Effector memory CD8-positive, alpha-beta T cell (primary cell): Measurements from ENCODE around the gene DDX6.
"Not testable (repeated sequence)": the region's sequence is repeated elsewhere in the genome, so short reads cannot be mapped to it uniquely, and the experiment has no call there.

ENCODE experiments used
- ATAC-seq: fragments of 150-1000 bp; cut with Tn5 transposase; replicated peaks from 2 replicates; pipeline ENCODE4 v1.10.0; 2021; ENCODE audit warnings: mild to moderate bottlenecking, moderate library complexity
- DNase-seq, 3 experiments: peaks; one replicate each; pipeline ENCODE4 v3.0.0; 2021
- H3K27ac Mint-ChIP-seq, 2 donors: one replicate each; pipeline ENCODE4 v1.8.0; 2022; ENCODE audit warnings: mild to moderate bottlenecking in 2 of 2, mixed read lengths in 2 of 2, moderate library complexity in 2 of 2
- H3K27me3 Mint-ChIP-seq, 2 donors: one replicate each; pipeline ENCODE4 v1.8.0; 2022; ENCODE audit warnings: mixed read lengths in 2 of 2
- H3K36me3 Mint-ChIP-seq: one replicate; pipeline ENCODE4 v1.8.0; 2022; ENCODE audit warnings: mild to moderate bottlenecking, moderate library complexity, mixed read lengths; ENCODE audit not compliant: insufficient read depth
- H3K4me1 Mint-ChIP-seq, 2 donors: one replicate each; pipeline ENCODE4 v1.8.0; 2022; ENCODE audit warnings: low read depth in 2 of 2, mixed read lengths in 2 of 2
- H3K4me3 Mint-ChIP-seq, 2 donors: one replicate each; pipeline ENCODE4 v1.8.0; 2022; ENCODE audit warnings: mild to moderate bottlenecking in 2 of 2, mixed read lengths in 2 of 2, moderate library complexity in 2 of 2
- H3K9me3 Mint-ChIP-seq, 2 donors: one replicate each; pipeline ENCODE4 v1.8.0; 2022; ENCODE audit warnings: mixed read lengths in 2 of 2

Gene DDX6

DNA sequence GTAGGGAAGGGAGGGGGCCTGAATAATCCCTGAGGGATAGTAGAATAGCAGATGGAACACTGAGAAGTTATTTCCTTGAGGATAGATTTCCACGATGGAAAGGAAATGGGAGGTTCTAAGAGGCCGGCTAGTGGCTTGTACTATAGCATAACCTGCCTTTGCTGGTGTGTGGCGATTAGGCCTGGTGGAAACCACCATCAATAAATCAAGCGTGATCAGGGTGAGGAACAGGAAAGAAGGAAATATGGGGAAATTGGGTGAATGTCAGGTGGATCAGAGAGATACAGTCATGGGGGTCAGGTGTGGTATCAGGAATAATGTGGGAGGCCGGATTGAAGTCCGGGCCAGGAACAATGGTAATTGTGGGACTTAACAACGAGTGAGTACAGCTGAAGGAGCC, 72.4 kb downstream of the DDX6 start:
- DNase-seq, H3K27me3 Mint-ChIP-seq, H3K9me3 Mint-ChIP-seq, H3K36me3 Mint-ChIP-seq, H3K4me1 Mint-ChIP-seq, ATAC-seq, H3K4me3 Mint-ChIP-seq: not testable (repeated sequence)
- peak overlapping the region in 1 of 2 donors; percentile 73 for H3K27ac Mint-ChIP-seq

DNA sequence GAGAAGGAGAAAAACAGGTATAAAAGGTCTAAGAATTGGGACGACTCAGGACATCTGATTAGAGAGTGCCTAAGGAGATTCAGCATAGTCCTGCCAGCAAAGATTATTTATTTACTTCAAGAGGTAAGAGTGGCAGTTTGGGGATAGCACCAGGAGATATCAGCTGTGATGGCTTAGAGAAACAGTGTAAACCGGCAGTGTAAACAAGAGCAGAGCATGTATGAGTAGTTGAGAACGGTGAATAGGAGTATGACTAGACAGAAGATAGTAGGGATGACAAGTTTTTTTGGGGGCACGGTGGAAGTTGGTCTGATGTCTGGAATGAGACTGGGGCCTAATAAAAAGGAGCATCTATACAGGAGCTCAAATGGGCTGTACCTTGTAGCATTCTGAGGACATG, 73.2 kb downstream of the DDX6 start:
- H3K4me3 Mint-ChIP-seq, H3K4me1 Mint-ChIP-seq, H3K36me3 Mint-ChIP-seq, H3K9me3 Mint-ChIP-seq, DNase-seq, H3K27me3 Mint-ChIP-seq, ATAC-seq: not testable (repeated sequence)
- H3K27ac Mint-ChIP-seq, result peak overlapping the region in 1 of 2 donors; percentile 38

DNA sequence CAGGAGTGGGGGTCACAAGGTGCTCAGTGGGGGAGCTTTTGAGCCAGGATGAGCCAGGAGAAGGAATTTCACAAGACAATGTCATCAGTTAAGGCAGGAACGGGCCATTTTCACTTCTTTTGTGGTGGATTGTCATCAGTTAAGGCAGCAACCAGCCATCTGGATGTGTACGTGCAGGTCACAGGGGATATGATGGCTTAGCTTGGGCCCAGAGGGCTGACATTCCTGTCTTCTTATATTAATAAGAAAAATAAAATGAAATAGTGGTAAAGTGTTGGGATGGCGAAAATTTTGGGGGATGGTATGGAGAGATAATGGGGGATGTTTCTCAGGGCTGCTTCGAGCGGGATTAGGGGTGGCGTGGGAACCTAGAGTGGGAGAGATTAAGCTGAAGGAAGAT, 73.7 kb downstream of the DDX6 start:
- not testable (repeated sequence) for ATAC-seq, DNase-seq, H3K27me3 Mint-ChIP-seq, H3K4me3 Mint-ChIP-seq, H3K4me1 Mint-ChIP-seq, H3K9me3 Mint-ChIP-seq, H3K36me3 Mint-ChIP-seq
- peak overlapping the region in 1 of 2 donors; percentile 38 for H3K27ac Mint-ChIP-seq

DNA sequence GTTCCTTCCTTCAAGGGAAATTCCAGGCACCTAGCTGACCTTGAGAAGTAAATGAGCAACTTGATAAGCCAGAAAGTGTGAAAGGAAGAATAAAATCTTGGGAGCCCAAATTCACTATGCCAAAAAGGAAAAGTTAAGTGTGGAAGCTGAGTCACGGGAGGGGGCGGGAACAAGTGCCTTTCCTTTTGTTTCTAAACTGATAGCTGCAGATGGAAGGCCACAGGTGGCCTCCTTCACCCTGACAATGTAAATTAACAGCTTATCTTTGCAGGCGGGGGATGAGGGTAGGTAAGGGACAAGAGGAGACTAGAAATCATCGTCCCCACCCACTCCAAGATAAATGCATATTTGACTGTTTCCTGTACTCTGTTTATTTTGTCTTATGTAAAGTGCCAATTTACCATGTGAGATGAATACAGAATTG, 75.1 kb downstream of the DDX6 start:
- no peak for ATAC-seq
- Mint-ChIP-seq H3K9me3 (no peaks in the 10 kb centered on the region), H3K27ac (no peak overlapping the region), H3K27me3 (no peaks in the 10 kb centered on the region), H3K4me1 (no peaks in the 10 kb centered on the region), H3K4me3 (no peak overlapping the region), H3K36me3 (no peaks in the 10 kb centered on the region)
- no peak for DNase-seq

DNA sequence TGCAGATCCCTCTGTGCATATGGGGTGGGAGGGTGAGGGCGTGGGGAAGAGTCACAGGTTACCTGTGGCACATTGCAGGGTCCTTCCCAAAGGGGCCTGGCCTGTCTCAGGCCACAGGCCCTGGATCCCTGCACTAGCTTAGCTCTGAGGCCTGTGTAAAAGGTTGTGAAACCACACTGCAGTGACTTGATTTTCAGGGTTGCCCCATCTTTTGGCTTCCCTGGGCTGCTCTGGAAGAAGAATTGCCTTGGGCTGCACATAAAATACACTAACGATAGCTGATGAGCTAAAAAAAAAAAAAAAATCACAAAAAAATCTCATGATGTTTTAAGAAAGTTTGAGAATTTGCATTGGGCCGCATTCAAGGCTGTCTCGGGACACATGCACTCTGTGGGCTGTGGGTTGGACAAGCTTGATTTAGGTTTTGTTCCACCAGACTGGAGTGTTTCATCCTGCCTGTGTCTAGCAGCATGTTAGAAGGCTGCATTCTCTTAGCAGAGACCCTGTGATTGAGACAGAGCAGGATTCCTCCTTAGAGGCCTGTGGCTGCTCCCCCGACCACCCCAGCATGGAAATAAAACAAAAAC, 75.6 kb downstream of the DDX6 start:
- Mint-ChIP-seq H3K4me3 (no peak overlapping the region), H3K4me1 (no peaks in the 10 kb centered on the region), H3K9me3 (no peaks in the 10 kb centered on the region), H3K36me3 (no peaks in the 10 kb centered on the region), H3K27ac (no peak overlapping the region), H3K27me3 (no peaks in the 10 kb centered on the region)
- no peak for DNase-seq
- no peak for ATAC-seq

DNA sequence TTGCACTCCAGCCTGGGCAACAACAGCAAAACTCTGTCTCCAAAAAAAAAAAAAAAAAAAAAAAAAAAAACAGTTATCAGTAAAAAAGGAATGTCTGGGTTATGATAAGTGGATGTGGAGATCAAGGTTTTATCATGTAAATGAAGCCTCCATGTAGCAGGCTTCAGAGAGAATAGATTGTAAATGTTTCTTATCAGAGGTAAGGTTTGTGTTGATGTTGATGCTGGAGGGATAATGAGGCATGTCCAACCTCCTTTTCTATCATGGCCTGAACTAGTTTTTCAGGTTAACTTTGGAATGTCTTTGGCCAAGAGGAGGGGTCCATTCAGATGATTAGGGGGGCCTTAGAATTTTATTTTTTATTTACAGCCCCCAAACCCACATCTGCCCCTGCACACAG, 76.1 kb downstream of the DDX6 start:
- no peaks in the 10 kb centered on the region for H3K27me3 Mint-ChIP-seq
- H3K4me1 Mint-ChIP-seq, result no peaks in the 10 kb centered on the region
- H3K36me3 Mint-ChIP-seq, result no peaks in the 10 kb centered on the region
- H3K27ac Mint-ChIP-seq, result no peak overlapping the region
- no peak for ATAC-seq
- H3K9me3 Mint-ChIP-seq, result no peaks in the 10 kb centered on the region
- no peak overlapping the region for H3K4me3 Mint-ChIP-seq
- no peak for DNase-seq

DNA sequence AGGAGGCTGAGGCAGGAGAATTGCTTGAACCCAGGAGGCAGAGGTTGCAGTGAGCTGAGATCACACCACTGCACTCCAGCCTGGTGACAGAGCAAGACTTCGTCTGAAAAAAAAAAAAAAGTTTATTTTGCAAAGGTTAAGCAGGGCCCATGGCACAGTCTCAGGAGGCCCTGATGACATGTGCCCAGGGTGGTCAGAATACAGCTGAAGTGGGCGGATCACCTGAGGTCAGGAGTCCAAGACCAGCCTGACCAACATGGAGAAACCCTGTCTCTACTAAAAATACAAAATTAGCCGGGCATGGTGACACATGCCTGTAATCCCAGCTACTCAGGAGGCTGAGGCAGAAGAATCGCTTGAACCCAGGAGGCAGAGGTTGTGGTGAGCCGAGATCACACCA, 76.5 kb downstream of the DDX6 start:
- H3K27me3 Mint-ChIP-seq, ATAC-seq, H3K4me3 Mint-ChIP-seq, DNase-seq, H3K27ac Mint-ChIP-seq, H3K36me3 Mint-ChIP-seq, H3K4me1 Mint-ChIP-seq, H3K9me3 Mint-ChIP-seq: not testable (repeated sequence)

DNA sequence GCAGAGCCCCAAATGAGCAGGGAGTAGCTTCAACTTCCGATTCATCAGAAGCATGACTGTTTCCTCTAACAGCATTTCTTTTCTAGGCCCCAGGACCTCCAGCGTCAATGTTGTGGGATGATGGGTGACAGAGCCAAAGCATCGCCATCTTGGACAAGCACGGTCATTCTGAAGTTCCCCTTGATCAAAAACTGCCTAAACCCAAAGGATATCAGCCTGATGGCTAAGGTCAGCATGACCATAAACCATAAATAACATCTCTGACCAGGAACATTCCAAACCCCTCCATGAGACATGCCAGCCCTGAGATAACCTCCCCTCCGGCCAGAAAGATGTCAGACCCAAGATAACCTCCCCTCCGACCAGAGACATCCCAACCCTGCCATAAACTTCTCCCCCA, 82.7 kb downstream of the DDX6 start:
- H3K36me3 Mint-ChIP-seq, result no peaks in the 10 kb centered on the region
- H3K4me3 Mint-ChIP-seq, result no peak overlapping the region
- H3K9me3 Mint-ChIP-seq, result no peaks in the 10 kb centered on the region
- DNase-seq (no peak), ATAC-seq (no peak)
- H3K27ac Mint-ChIP-seq, result no peak overlapping the region
- H3K4me1 Mint-ChIP-seq, result peaks cover 16 to 21% of the 10 kb centered on the region in 2 donors
- no peaks in the 10 kb centered on the region for H3K27me3 Mint-ChIP-seq

DNA sequence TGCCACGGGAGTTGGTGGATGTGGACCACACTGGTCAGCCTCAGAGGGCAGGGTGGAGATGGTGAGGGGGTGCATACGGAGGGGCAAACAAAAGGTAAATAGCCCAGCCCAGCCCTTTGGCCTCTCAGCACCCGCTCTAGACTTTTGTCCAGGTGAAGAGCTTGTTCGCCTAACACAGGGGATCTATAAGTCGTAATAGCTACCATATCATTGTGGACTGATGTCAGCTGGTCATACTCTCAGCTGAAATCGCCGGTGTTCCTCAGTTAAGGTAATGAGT, 84.5 kb downstream of the DDX6 start:
- Mint-ChIP-seq H3K36me3 (no peaks in the 10 kb centered on the region), H3K27me3 (no peaks in the 10 kb centered on the region), H3K4me1 (peaks cover 16 to 21% of the 10 kb centered on the region in 2 donors), H3K27ac (no peak overlapping the region), H3K9me3 (no peaks in the 10 kb centered on the region), H3K4me3 (no peak overlapping the region)
- DNase-seq (no peak), ATAC-seq (no peak)

DNA sequence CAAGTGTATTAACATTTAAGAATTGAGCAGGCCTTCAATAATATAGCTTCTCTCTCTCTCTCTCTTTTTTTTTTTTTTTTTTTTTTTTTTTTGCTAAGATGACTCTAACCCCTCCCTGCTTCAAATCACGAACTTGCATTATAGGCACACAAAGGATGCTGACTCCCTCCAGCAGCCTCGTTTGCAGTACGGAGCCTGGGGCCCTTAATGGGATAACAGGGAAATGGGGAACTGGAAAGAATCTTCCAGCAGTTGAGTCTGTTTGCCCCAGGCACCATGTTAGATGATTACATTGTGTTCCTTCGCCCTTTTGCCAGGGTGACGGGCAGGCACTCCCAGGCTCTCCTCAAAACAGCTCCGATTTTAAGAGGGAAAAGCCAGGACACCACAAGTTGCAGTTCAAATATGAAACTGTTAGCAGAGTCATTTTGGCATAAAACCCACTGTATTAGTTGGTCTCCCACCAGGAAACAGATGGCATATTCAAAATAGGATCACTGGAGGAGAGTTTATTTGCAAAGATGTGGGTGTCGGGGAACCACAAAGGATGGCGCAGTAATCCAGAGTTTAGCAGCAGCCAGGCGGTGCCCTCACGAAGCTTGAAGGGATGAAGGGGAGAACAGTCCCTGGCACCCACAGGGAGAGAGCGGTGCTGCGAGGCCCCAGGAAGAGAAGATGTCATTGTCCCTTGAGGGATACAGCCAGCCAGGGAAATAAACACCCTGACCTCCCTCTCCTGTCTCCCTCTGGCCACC, 85.0 kb downstream of the DDX6 start:
- ATAC-seq (no peak), DNase-seq (no peak)
- Mint-ChIP-seq H3K9me3 (no peaks in the 10 kb centered on the region), H3K4me3 (peak overlapping the region; percentile 49 to 71), H3K27me3 (no peaks in the 10 kb centered on the region), H3K4me1 (peaks cover 16 to 21% of the 10 kb centered on the region in 2 donors), H3K27ac (peak overlapping the region; percentile 89 to 90), H3K36me3 (no peaks in the 10 kb centered on the region)

DNA sequence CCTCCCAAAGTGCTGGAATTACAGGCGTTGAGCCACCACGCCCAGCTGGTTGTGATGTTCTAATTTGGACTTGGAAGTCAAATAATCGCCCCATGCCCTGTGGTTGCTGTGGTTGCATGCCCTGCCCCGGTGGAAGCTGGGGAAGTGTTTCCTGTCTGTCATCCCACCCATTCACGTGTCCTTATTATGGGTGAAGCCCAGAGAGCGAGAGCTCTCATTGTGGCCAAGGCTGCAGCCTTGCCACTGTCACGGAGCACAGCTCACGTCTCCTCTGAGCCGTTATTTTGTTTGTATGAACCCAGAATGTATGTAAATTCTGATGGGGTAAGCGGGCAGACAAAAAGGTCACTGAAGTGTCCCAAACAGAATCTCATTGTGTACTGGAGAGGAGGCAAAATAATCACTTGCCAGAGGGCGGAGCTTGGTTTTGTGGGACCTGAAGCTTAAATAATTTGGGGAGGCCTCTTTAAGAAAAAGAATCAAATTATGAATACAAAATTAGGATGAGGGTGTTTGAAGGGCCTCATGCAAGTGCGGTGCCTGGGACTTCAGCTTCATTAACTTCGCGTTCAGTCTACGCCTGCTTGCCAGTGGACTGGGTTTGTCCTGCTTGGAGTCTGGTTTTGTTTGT, 85.7 kb downstream of the DDX6 start:
- Mint-ChIP-seq H3K9me3 (peaks cover 0 to 1% of the 10 kb centered on the region in 2 donors), H3K27me3 (no peaks in the 10 kb centered on the region), H3K4me1 (peaks cover 20 to 24% of the 10 kb centered on the region in 2 donors), H3K27ac (peak overlapping the region; percentile 89 to 90), H3K4me3 (peak overlapping the region; percentile 71), H3K36me3 (no peaks in the 10 kb centered on the region)
- ATAC-seq (peak; percentile 81), DNase-seq (peak; percentile 39 to 48 (median 45))

DNA sequence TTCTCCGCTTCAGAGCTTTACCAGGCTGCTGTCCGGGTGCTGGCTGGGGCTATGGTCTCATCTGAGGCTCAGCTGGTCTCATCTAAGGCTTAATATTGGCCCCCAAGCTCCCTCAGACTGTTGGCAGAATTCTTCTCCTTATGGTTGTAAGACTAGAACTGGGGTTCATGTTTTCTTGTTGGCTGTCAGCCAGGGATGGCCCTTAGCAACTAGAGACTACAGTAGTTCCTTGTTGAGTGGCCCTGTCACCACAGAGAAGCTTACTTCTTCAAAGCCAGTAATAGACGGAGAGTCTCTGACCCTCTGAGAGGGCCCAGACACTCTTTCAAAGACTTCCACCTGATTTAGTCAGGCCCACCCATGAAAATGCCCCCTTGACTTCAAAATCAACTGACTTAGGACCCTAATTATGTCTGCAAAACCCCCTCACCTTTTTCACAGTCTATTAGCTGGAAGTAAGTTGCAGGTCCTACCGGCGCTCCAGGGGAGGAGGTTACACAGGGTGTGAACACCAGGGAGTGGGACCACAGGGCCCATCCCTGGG, 87.3 kb downstream of the DDX6 start:
- H3K9me3 Mint-ChIP-seq, result peaks cover 0 to 1% of the 10 kb centered on the region in 2 donors
- H3K36me3 Mint-ChIP-seq, result peaks cover 10% of the 10 kb centered on the region
- H3K4me1 Mint-ChIP-seq, result peaks cover 31 to 38% of the 10 kb centered on the region in 2 donors
- ATAC-seq (no peak), DNase-seq (no peak)
- no peaks in the 10 kb centered on the region for H3K27me3 Mint-ChIP-seq
- no peak overlapping the region for H3K4me3 Mint-ChIP-seq
- peak overlapping the region in 1 of 2 donors; percentile 68 for H3K27ac Mint-ChIP-seq

DNA sequence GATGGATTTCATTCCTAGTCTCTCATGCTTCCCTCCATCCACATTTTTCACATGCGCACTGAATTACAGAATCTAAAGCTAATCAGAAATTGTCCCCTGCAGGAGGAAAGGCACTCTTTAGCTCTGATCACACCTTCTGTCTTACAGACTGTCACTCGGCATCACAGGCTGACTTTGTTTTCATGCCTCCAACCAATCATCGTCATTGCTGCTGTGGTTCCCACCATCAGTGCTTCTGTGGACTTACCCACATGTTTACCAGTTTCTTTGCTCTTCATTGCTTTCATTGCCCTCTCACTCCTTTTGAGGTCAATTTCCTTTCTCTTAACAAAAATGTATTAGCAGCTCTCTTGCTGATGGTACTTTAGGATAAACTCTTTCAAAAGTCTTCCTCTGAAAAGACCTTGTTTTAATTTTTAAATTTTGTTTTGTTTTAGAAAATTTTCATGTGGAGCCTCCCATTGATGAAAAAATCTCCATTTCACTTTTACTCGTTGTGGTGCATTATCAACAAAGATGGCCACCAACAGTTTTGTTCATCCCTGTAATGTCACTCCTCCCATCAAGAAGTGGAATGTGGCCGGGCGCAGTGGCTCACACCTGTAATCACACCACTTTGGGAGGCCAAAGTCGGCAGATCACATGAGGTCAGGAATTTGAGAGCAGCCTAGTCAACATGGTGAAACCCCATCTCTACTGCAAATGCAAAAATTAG, 91.3 kb downstream of the DDX6 start:
- DNase-seq, result peak; percentile 70 to 73 (median 71)
- H3K36me3 Mint-ChIP-seq, result peaks cover 21% of the 10 kb centered on the region
- H3K27ac Mint-ChIP-seq, result peak overlapping the region; percentile 92 to 98
- peaks cover 0 to 1% of the 10 kb centered on the region in 2 donors for H3K9me3 Mint-ChIP-seq
- H3K4me3 Mint-ChIP-seq, result peak overlapping the region; percentile 64 to 77
- H3K4me1 Mint-ChIP-seq, result peaks cover 31 to 39% of the 10 kb centered on the region in 2 donors
- no peaks in the 10 kb centered on the region for H3K27me3 Mint-ChIP-seq
- peak; percentile 94 for ATAC-seq
